Measurements from ENCODE around the gene BDH2.

The BDH2 gene

GRCh38 chr4:103100691-103101090 is 1.1 kb upstream of the BDH2 start:
- H3K9me3 ChIP-seq (ENCODE audit: low read length): no peaks in the 10 kb centered on the region
- no peaks in the 10 kb centered on the region for H3K9me2 ChIP-seq (ENCODE audit: low read depth, low read length)
- no peaks in the 10 kb centered on the region for H3K27me3 ChIP-seq (ENCODE audit: insufficient read depth, low read length)
- peaks cover 21% of the 10 kb centered on the region for H3K4me1 ChIP-seq (ENCODE audit: insufficient read depth, low read length, severe bottlenecking)
- no peak overlapping the region for H3K4me2 ChIP-seq (ENCODE audit: low read length)
- no peaks in the 10 kb centered on the region for H3F3A ChIP-seq (ENCODE audit: insufficient read depth, low read length)
- no peaks in the 10 kb centered on the region for H4K20me1 ChIP-seq (ENCODE audit: insufficient read depth, low read length)
- H3K4me3 ChIP-seq (ENCODE audit: low read depth, low read length, poor library complexity, severe bottlenecking): no peak overlapping the region
- no peaks in the 10 kb centered on the region for H3K79me2 ChIP-seq (ENCODE audit: insufficient read depth, low read length)
- no peak overlapping the region for H3K9ac ChIP-seq (ENCODE audit: low read length)
- no peak overlapping the region for H3K27ac ChIP-seq (ENCODE audit: low read depth, low read length, poor library complexity, severe bottlenecking)
- no peaks in the 10 kb centered on the region; the same call in 1 of the 2 replicates for H3K36me3 ChIP-seq (ENCODE audit: insufficient read depth, low read length)
- TF ChIP-seq EZH2 (IDR thresholded peaks at IDR 0.05; ENCODE audit: borderline replicate concordance, low read length): no peak
- TF ChIP-seq CTCF (IDR thresholded peaks at IDR 0.05; ENCODE audit: low read length): no peak
- no peak overlapping the region for H2AFZ ChIP-seq (ENCODE audit: low read length)

- TF ChIP-seq CTCF (IDR thresholded peaks at IDR 0.05; ENCODE audit: low read length) (no peak), EZH2 (IDR thresholded peaks at IDR 0.05; ENCODE audit: borderline replicate concordance, low read length) (no peak)
- Histone ChIP-seq H2AFZ (ENCODE audit: low read length) (peak overlapping the region; percentile 77; the same call in 1 of the 2 replicates), H3F3A (ENCODE audit: insufficient read depth, low read length) (no peaks in the 10 kb centered on the region), H3K4me2 (ENCODE audit: low read length) (peak overlapping the region; percentile 79), H3K79me2 (ENCODE audit: insufficient read depth, low read length) (no peaks in the 10 kb centered on the region), H3K9me3 (ENCODE audit: low read length) (no peaks in the 10 kb centered on the region), H3K4me3 (ENCODE audit: low read depth, low read length, poor library complexity, severe bottlenecking) (peak overlapping the region; percentile 65), H3K9me2 (ENCODE audit: low read depth, low read length) (no peaks in the 10 kb centered on the region), H3K27me3 (ENCODE audit: insufficient read depth, low read length) (no peaks in the 10 kb centered on the region), H3K9ac (ENCODE audit: low read length) (peak overlapping the region; percentile 72), H4K20me1 (ENCODE audit: insufficient read depth, low read length) (no peaks in the 10 kb centered on the region), H3K27ac (ENCODE audit: low read depth, low read length, poor library complexity, severe bottlenecking) (no peak overlapping the region), H3K4me1 (ENCODE audit: insufficient read depth, low read length, severe bottlenecking) (peaks cover 21% of the 10 kb centered on the region), H3K36me3 (ENCODE audit: insufficient read depth, low read length) (no peaks in the 10 kb centered on the region)
Measured at GRCh38 chr4:103098756-103099440, 736 bp downstream of the BDH2 start.

- peak overlapping the region; percentile 65 for H3K4me3 ChIP-seq (ENCODE audit: low read depth, low read length, poor library complexity, severe bottlenecking)
- H3K4me1 ChIP-seq (ENCODE audit: insufficient read depth, low read length, severe bottlenecking): peaks cover 21% of the 10 kb centered on the region
- H2AFZ ChIP-seq (ENCODE audit: low read length): no peak overlapping the region
- no peaks in the 10 kb centered on the region for H3K9me3 ChIP-seq (ENCODE audit: low read length)
- no peaks in the 10 kb centered on the region for H3K79me2 ChIP-seq (ENCODE audit: insufficient read depth, low read length)
- H3K36me3 ChIP-seq (ENCODE audit: insufficient read depth, low read length): no peaks in the 10 kb centered on the region
- no peak overlapping the region for H3K27ac ChIP-seq (ENCODE audit: low read depth, low read length, poor library complexity, severe bottlenecking)
- 0 out of 2 replicates have a peak overlapping the region, but pooled peaks have one; percentile 72 for H3K9ac ChIP-seq (ENCODE audit: low read length)
- no peaks in the 10 kb centered on the region for H3K27me3 ChIP-seq (ENCODE audit: insufficient read depth, low read length)
- H3F3A ChIP-seq (ENCODE audit: insufficient read depth, low read length): no peaks in the 10 kb centered on the region
- H4K20me1 ChIP-seq (ENCODE audit: insufficient read depth, low read length): no peaks in the 10 kb centered on the region
- TF ChIP-seq CTCF (IDR thresholded peaks at IDR 0.05; ENCODE audit: low read length): no peak
- TF ChIP-seq EZH2 (IDR thresholded peaks at IDR 0.05; ENCODE audit: borderline replicate concordance, low read length): no peak
- H3K4me2 ChIP-seq (ENCODE audit: low read length): peak overlapping the region; percentile 79
- H3K9me2 ChIP-seq (ENCODE audit: low read depth, low read length): no peaks in the 10 kb centered on the region
Measured at GRCh38 chr4:103098341-103098740, 1.3 kb downstream of the BDH2 start.
